Activated CD4-positive, alpha-beta T cell treated with anti-CD3 and anti-CD28 coated beads, Interleukin-2, amount 10 ng/mL, durations not matched to agents 7 days and 5 days (primary cell): ENCODE results near the gene TMEM223. TPM values are rescaled to one million over a fixed set of nuclear protein-coding genes. Genes with fewer than 3 reads are reported as not detected.
A peak's percentile ranks its signal among the peaks of the same experiment; 100 is the strongest.

Experiments
- microRNA-seq: library from miRNA; unstranded; fragments of <30 nt; microRNA quantifications from one replicate; pipeline ENCODE4 v1.2.0, GENCODE V29; 2021; ENCODE audit warnings: borderline microRNAs expressed, borderline replicate concordance
- total RNA-seq, 2 experiments: library from RNA; stranded (reverse); gene quantifications; one replicate each; pipeline ENCODE4 v1.2.3, GENCODE V29; 2021

Gene TMEM223
- total RNA-seq, 2 experiments from 2014 or later, result 17.9 to 19.4 TPM

Small RNA genes lying within 50 kb of the gene (microRNA-seq; reads per million reads assigned to microRNA genes)
- gene MIR6514, result 2.1 reads per million, percentile 5 among the genes with 10 or more reads in this experiment
- not detected for gene MIR6748

Other genes with a start within 250 kb of the TMEM223 start
- gene AHNAK, start 245.2 kb downstream of the TMEM223 start, total RNA-seq, result 100 to 1,000 TPM; 206 to 237 TPM
- 1,000 to 10,000 TPM; 1,239 to 1,470 TPM for gene EEF1G, start 218.1 kb downstream of the TMEM223 start, total RNA-seq
- 10 to 100 TPM; 24.1 to 26.0 TPM for gene TUT1, start 200.5 kb downstream of the TMEM223 start, total RNA-seq
- gene MTA2, start 190.1 kb downstream of the TMEM223 start, total RNA-seq, result 100 to 1,000 TPM; 270 to 299 TPM
- 100 to 1,000 TPM; 137 to 144 TPM for gene EML3, start 179.2 kb downstream of the TMEM223 start, total RNA-seq
- gene ROM1, start 178.7 kb downstream of the TMEM223 start, total RNA-seq, result 1 to 10 TPM; 1.0 to 1.3 TPM
- 10 to 100 TPM; 63.4 to 71.1 TPM for gene B3GAT3, start 170.0 kb downstream of the TMEM223 start, total RNA-seq
- gene GANAB, start 145.4 kb downstream of the TMEM223 start, total RNA-seq, result 100 to 1,000 TPM; 290 to 291 TPM
- gene INTS5, start 138.7 kb downstream of the TMEM223 start, total RNA-seq, result 10 to 100 TPM; 26.3 to 27.6 TPM
- gene C11orf98, start 126.8 kb downstream of the TMEM223 start, total RNA-seq, result 10 to 100 TPM; 86.0 to 93.9 TPM
- gene CSKMT, start 126.7 kb downstream of the TMEM223 start, total RNA-seq, result 10 to 100 TPM; 11.0 to 18.2 TPM
- 1 to 10 TPM; 6.7 to 7.4 TPM for gene UQCC3, start 120.3 kb downstream of the TMEM223 start, total RNA-seq
- 10 to 100 TPM; 19.5 to 21.3 TPM for gene LBHD1, start 119.7 kb downstream of the TMEM223 start, total RNA-seq
- 100 to 1,000 TPM; 126 to 146 TPM for gene UBXN1, start 112.9 kb downstream of the TMEM223 start, total RNA-seq
- under 1 TPM; 0.17 to 0.40 TPM for gene LRRN4CL, start 102.5 kb downstream of the TMEM223 start, total RNA-seq
- 10 to 100 TPM; 28.3 to 41.0 TPM for gene BSCL2, start 84.6 kb downstream of the TMEM223 start, total RNA-seq
- gene GNG3, start 84.3 kb downstream of the TMEM223 start, total RNA-seq, result not detected
- gene HNRNPUL2, start 64.5 kb downstream of the TMEM223 start, total RNA-seq, result 10 to 100 TPM; 67.9 to 69.0 TPM
- 10 to 100 TPM; 51.1 to 59.9 TPM for gene TTC9C, start 63.5 kb downstream of the TMEM223 start, total RNA-seq
- gene ZBTB3, start 37.8 kb downstream of the TMEM223 start, total RNA-seq, result 10 to 100 TPM; 14.3 to 18.5 TPM
- gene POLR2G, start 30.4 kb downstream of the TMEM223 start, total RNA-seq, result 10 to 100 TPM; 87.2 to 99.8 TPM
- gene TAF6L, start 20.6 kb downstream of the TMEM223 start, total RNA-seq, result 10 to 100 TPM; 17.7 to 19.4 TPM
- 10 to 100 TPM; 46.8 to 55.9 TPM for gene TMEM179B, start 4.6 kb downstream of the TMEM223 start, total RNA-seq
- 100 to 1,000 TPM; 110 to 121 TPM for gene NXF1, start 13.4 kb upstream of the TMEM223 start, total RNA-seq
- gene STX5, start 40.0 kb upstream of the TMEM223 start, total RNA-seq, result 10 to 100 TPM; 34.1 to 41.0 TPM
- under 1 TPM in 1 of 2 experiments, not detected in 1; 0.48 TPM for gene TEX54, start 40.8 kb upstream of the TMEM223 start, total RNA-seq
- 10 to 100 TPM; 53.8 to 60.4 TPM for gene WDR74, start 47.6 kb upstream of the TMEM223 start, total RNA-seq
- 100 to 1,000 TPM; 153 to 157 TPM for gene SLC3A2, start 88.9 kb upstream of the TMEM223 start, total RNA-seq
- gene CHRM1, start 129.4 kb upstream of the TMEM223 start, total RNA-seq, result not detected
- gene SLC22A6, start 193.0 kb upstream of the TMEM223 start, total RNA-seq, result not detected
- gene SLC22A8, start 223.8 kb upstream of the TMEM223 start, total RNA-seq, result not detected